Endothelial cell of umbilical vein (primary cell): Measurements from ENCODE around the gene CFD. TPM values are rescaled to one million over a fixed set of nuclear protein-coding genes. Genes with fewer than 3 reads are reported as not detected.

Experiments used
- BruUV-seq: library from RNA; stranded (reverse); fragments of 400-500 nt; replicated peaks from 2 replicates; lab custom pipeline; 2021; lab: Mats Ljungman, UMichigan
- CTCF ChIA-PET: fragments of 300-600, 350-600 bp; sonication (Branson Sonifier 250); formaldehyde crosslinking; loops from one replicate; lab custom pipeline; 2021; ENCODE audit warnings: antibody characterized with exemption, inconsistent platforms; lab: Charles Lee
- POLR2A ChIA-PET: fragments of 300-600, 350-600 bp; sonication (Branson Sonifier 250); formaldehyde crosslinking; loops from one replicate; lab custom pipeline; 2021; ENCODE audit warnings: antibody characterized with exemption, inconsistent platforms; lab: Charles Lee
- DNase-seq: peaks from one replicate; pipeline ENCODE4 v3.0.0-alpha.2; 2011; ENCODE audit warnings: low read depth, low spot score
- FAIRE-seq: peaks from 2 replicates; lab custom pipeline; 2011; peaks lifted over from hg19 to GRCh38; lab: Jason Lieb, UNC
- H2AFZ ChIP-seq: 2 replicates; pipeline ENCODE4 v1.6.0; 2012; ENCODE audit warnings: low read depth, low read length, control low read depth, inconsistent platforms
- H3K27ac ChIP-seq: 2 replicates; pipeline ENCODE4 v1.5.1; 2011; ENCODE audit warnings: low read depth, mild to moderate bottlenecking, control low read depth, low read length, moderate library complexity; ENCODE audit not compliant: insufficient read depth
- H3K27me3 ChIP-seq, 2 experiments: 2 replicates each; pipeline versions ENCODE4 v1.6.0 to v1.6.1; 2011; ENCODE audit warnings: low read length in 2 of 2, mixed read lengths in 1 of 2; ENCODE audit not compliant: control insufficient read depth in 2 of 2, insufficient read depth in 2 of 2
- H3K36me3 ChIP-seq, 2 experiments: 2 replicates in 1 of 2; 3 replicates in 1 of 2; pipeline ENCODE4 v1.5.1; 2011; ENCODE audit warnings: low read length in 2 of 2, mild to moderate bottlenecking in 1 of 2, moderate library complexity in 1 of 2; ENCODE audit not compliant: control insufficient read depth in 2 of 2, insufficient read depth in 2 of 2; ENCODE audit errors: extremely low read depth in 1 of 2
- H3K4me1 ChIP-seq: 3 replicates; pipeline ENCODE4 v1.5.1; 2011; ENCODE audit warnings: mild to moderate bottlenecking, low read length; ENCODE audit not compliant: control insufficient read depth, insufficient read depth; ENCODE audit errors: extremely low read depth
- H3K4me2 ChIP-seq: 2 replicates; pipeline ENCODE4 v1.6.1; 2011; ENCODE audit warnings: low read length, control low read depth, mixed read lengths; ENCODE audit not compliant: insufficient read depth
- H3K4me3 ChIP-seq, 3 experiments: fragments of 200-600 bp in 1 of 3; sonication (generic), shearing (Covaris generic) in 1 of 3; replicated peaks in 1 of 3; 2 replicates each; pipeline ENCODE4 v1.5.1; 2011 to 2016; ENCODE audit warnings: control low read depth in 3 of 3, low read length in 3 of 3, mild to moderate bottlenecking in 2 of 3, inconsistent platforms in 1 of 3, low read depth in 1 of 3, moderate library complexity in 1 of 3; ENCODE audit not compliant: insufficient read depth in 1 of 3
- H3K79me2 ChIP-seq: 2 replicates; pipeline ENCODE4 v1.6.0; 2012; ENCODE audit warnings: low read length, inconsistent platforms; ENCODE audit not compliant: control insufficient read depth, insufficient read depth
- H3K9ac ChIP-seq: replicated peaks from 2 replicates; pipeline ENCODE3; 2011; ENCODE audit warnings: low read length, control low read depth; ENCODE audit not compliant: insufficient read depth; ENCODE audit errors: extremely low read depth
- H3K9me1 ChIP-seq: replicated peaks from 3 replicates; pipeline ENCODE4 v1.6.0; 2011; ENCODE audit warnings: mild to moderate bottlenecking, low read length; ENCODE audit not compliant: control insufficient read depth, insufficient read depth; ENCODE audit errors: extremely low read depth
- H3K9me3 ChIP-seq: replicated peaks from 2 replicates; pipeline ENCODE4 v1.5.1; 2012; ENCODE audit warnings: low read length, inconsistent platforms; ENCODE audit not compliant: control insufficient read depth, insufficient read depth
- H4K20me1 ChIP-seq: replicated peaks from 2 replicates; pipeline ENCODE3; 2011; ENCODE audit warnings: mild to moderate bottlenecking, low read length; ENCODE audit not compliant: control insufficient read depth, insufficient read depth; ENCODE audit errors: extremely low read depth
- EZH2 ChIP-seq: IDR thresholded peaks from 2 replicates; pipeline ENCODE4 v1.6.1; 2012; ENCODE audit warnings: borderline replicate concordance, low read depth, mild to moderate bottlenecking, moderate library complexity, low read length, inconsistent platforms; ENCODE audit not compliant: severe bottlenecking
- FOS ChIP-seq: IDR thresholded peaks from 2 replicates; pipeline ENCODE4 v1.6.1; 2011; ENCODE audit warnings: mild to moderate bottlenecking, low read length, moderate library complexity, borderline replicate concordance; ENCODE audit not compliant: insufficient read depth
- GATA2 ChIP-seq: IDR thresholded peaks from 2 replicates; pipeline ENCODE4 v1.7.0; 2011; ENCODE audit warnings: low read depth, mild to moderate bottlenecking, moderate library complexity, mixed read lengths, low read length; ENCODE audit not compliant: insufficient read length, insufficient read depth
- JUN ChIP-seq: IDR thresholded peaks from 2 replicates; pipeline ENCODE4 v1.6.1; 2011; ENCODE audit warnings: borderline replicate concordance, low read depth; ENCODE audit not compliant: insufficient read length, insufficient read depth
- MYC ChIP-seq: IDR thresholded peaks from one replicate; pipeline ENCODE4 v1.6.1; 2011; ENCODE audit warnings: mild to moderate bottlenecking, low read depth, low read length
- POLR2A ChIP-seq: IDR thresholded peaks from 2 replicates; pipeline ENCODE4 v1.6.1; 2012; ENCODE audit warnings: low read depth, mild to moderate bottlenecking, control low read depth, low read length
- POLR2AphosphoS5 ChIP-seq: IDR thresholded peaks from 2 replicates; pipeline ENCODE4 v1.6.1; 2012; ENCODE audit warnings: low read depth, mild to moderate bottlenecking, control low read depth, low read length, moderate library complexity; ENCODE audit not compliant: insufficient read depth
- dilution Hi-C: fragments of 300-500 bp; cut with MboI; formaldehyde crosslinking; loops from one replicate; pipeline ENCODE4 v1.15.0; 2019; ENCODE audit warnings: low sequenced_read_pairs; ENCODE audit not compliant: extremely low pct_ligation_motif_present
- intact Hi-C: fragments of 100-400 bp; cut with micrococcal nuclease; formaldehyde crosslinking; loops from one replicate; pipeline ENCODE4 v1.10.0; 2022
- polyA plus RNA-seq, 4 experiments: library from polyadenylated mRNA; depleted of rRNA in 3 of 4; stranded (reverse) in 3 of 4; unstranded in 1 of 4; fragments of >200 nt; gene quantifications; 2 replicates each; pipeline versions ENCODE4 v1.2.1 to v1.2.3, GENCODE V29; 2011 to 2012; ENCODE audit warnings: missing spikeins in 1 of 4
- total RNA-seq: library from RNA; stranded (reverse); gene quantifications from 2 replicates; pipeline ENCODE4 v1.2.3, GENCODE V29; 2021
- TF ChIP-seq, protein P1 (sequence below): IDR thresholded peaks from 2 replicates; pipeline ENCODE4 v1.6.1; 2011; ENCODE audit not compliant: insufficient read depth, insufficient read length
- TF ChIP-seq, protein P2 (sequence below), 2 donors: IDR thresholded peaks; 1 replicate in 1 of 2; 2 replicates in 1 of 2; pipeline ENCODE4 v1.5.1; 2011; ENCODE audit warnings: low read length in 2 of 2, mild to moderate bottlenecking in 2 of 2, moderate library complexity in 2 of 2, control low read depth in 1 of 2, inconsistent platforms in 1 of 2, low read depth in 1 of 2; ENCODE audit not compliant: insufficient read depth in 1 of 2; ENCODE audit errors: extremely low read depth in 1 of 2

CFD gene
- total and polyA plus RNA-seq, 2 donors (not counting 3 experiments of a cell fraction or from before 2014, with no cell fraction given) = 0.25 to 0.40 TPM

DNA sequence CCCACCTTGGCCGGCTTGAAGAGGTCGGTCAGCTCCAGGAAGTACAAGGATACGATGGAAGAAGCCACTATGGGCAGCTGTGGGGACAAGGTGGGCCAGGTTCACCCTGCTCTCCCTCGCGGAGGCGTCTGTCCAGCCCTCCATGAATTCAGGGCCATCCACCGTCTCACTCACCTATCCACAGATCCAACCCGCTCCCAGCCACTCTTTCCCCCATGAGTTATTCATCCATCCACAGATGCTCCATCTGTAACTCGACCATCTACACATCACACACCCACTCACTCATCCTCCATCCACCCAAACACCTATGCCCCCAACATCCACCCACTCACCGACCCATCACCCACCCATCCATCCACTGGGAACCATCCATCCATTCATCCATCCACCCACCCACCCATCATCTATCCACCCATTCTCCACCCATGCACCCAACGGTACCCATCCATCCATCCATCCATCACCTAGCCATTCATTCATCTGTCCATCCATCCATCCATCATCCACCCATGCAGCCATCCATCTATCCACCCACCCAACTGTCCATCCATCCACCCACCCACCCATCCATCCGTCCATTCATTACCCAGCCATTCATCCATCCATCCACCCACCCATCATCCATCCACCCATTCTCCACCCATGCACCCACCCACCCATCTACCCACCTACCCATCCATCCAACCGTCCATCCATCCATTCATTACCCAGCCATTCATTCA lies 43.5 kb upstream of the CFD start:
- FAIRE-seq (no peak), DNase-seq (no peak)
- H3K36me3 ChIP-seq = peaks cover 6 to 12% of the 10 kb centered on the region in 2 experiments
- TF ChIP-seq POLR2A = peak; percentile 17
- TF ChIP-seq, protein P1, sequence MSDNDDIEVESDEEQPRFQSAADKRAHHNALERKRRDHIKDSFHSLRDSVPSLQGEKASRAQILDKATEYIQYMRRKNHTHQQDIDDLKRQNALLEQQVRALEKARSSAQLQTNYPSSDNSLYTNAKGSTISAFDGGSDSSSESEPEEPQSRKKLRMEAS = no peak
- H3K4me2 ChIP-seq = no peak overlapping the region
- H3K9ac ChIP-seq = no peak overlapping the region
- peaks cover 3% of the 10 kb centered on the region for H4K20me1 ChIP-seq
- no peaks in the 10 kb centered on the region for H3K79me2 ChIP-seq
- ChIA-PET CTCF (no interaction called here), POLR2A (no interaction called here)
- H3K9me1 ChIP-seq = no peaks in the 10 kb centered on the region
- H3K9me3 ChIP-seq = no peaks in the 10 kb centered on the region
- dilution Hi-C loops (no loop called here), intact Hi-C loops (no loop called here)
- H3K27ac ChIP-seq = no peak overlapping the region
- no peak overlapping the region for H2AFZ ChIP-seq
- no peaks in the 10 kb centered on the region for H3K4me1 ChIP-seq
- H3K4me3 ChIP-seq = no peak overlapping the region
- H3K27me3 ChIP-seq = no peaks in the 10 kb centered on the region
- no TSS peak for BruUV-seq

DNA sequence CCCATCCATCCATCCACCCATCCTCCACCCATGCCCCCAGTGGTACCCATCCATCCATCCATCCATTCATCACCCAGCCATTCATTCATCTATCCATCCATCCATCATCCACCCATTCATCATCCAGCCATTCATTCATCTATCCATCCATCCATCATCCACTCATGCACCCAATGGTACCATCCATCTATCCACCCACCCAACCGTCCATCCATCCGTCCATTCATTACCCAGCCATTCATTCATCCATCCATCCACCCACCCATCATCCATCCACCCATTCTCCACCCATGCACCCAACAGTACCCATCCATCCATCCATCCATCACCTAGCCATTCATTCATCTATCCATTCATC lies 43.0 kb upstream of the CFD start:
- BruUV-seq = no TSS peak
- Histone ChIP-seq H3K4me2 (no peak overlapping the region), H3K9me3 (no peaks in the 10 kb centered on the region), H4K20me1 (peaks cover under 1% of the 10 kb centered on the region), H3K9me1 (no peaks in the 10 kb centered on the region), H3K9ac (no peak overlapping the region), H3K36me3 (peaks cover 2 to 10% of the 10 kb centered on the region in 2 experiments), H3K4me1 (no peaks in the 10 kb centered on the region), H3K79me2 (no peaks in the 10 kb centered on the region), H3K4me3 (no peak overlapping the region), H3K27ac (no peak overlapping the region), H2AFZ (no peak overlapping the region), H3K27me3 (no peaks in the 10 kb centered on the region)
- ChIA-PET POLR2A (no interaction called here), CTCF (no interaction called here)
- TF ChIP-seq MYC = no peak
- no peak for TF ChIP-seq POLR2AphosphoS5
- no peak for TF ChIP-seq EZH2
- no peak for TF ChIP-seq GATA2
- TF ChIP-seq JUN = no peak
- TF ChIP-seq, protein P2, sequence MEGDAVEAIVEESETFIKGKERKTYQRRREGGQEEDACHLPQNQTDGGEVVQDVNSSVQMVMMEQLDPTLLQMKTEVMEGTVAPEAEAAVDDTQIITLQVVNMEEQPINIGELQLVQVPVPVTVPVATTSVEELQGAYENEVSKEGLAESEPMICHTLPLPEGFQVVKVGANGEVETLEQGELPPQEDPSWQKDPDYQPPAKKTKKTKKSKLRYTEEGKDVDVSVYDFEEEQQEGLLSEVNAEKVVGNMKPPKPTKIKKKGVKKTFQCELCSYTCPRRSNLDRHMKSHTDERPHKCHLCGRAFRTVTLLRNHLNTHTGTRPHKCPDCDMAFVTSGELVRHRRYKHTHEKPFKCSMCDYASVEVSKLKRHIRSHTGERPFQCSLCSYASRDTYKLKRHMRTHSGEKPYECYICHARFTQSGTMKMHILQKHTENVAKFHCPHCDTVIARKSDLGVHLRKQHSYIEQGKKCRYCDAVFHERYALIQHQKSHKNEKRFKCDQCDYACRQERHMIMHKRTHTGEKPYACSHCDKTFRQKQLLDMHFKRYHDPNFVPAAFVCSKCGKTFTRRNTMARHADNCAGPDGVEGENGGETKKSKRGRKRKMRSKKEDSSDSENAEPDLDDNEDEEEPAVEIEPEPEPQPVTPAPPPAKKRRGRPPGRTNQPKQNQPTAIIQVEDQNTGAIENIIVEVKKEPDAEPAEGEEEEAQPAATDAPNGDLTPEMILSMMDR (IDR thresholded peaks at IDR 0.05; ENCODE audit: extremely low read depth in 1 of 2, insufficient read depth in 1 of 2, low read depth in 1 of 2, low read length in 2 of 2) = no peak
- no peak for TF ChIP-seq POLR2A
- TF ChIP-seq, protein P1 = no peak
- no peak for TF ChIP-seq FOS
- FAIRE-seq = no peak
- dilution Hi-C loops = no loop called here
- DNase-seq = no peak
- intact Hi-C loops = no loop called here
